HG02852 (cell line): ENCODE data around the gene UBE2L3.
"Not testable (repeated sequence)": the region's sequence is repeated elsewhere in the genome, so short reads cannot be mapped to it uniquely, and the experiment has no call there.

Experiments used
- ATAC-seq: cut with Tn5 transposase; IDR thresholded peaks from one replicate; pipeline ENCODE4 v1.9.1; 2021; ENCODE audit warnings: mild to moderate bottlenecking, moderate library complexity; ENCODE audit not compliant: unreplicated experiment

The UBE2L3 gene

DNA sequence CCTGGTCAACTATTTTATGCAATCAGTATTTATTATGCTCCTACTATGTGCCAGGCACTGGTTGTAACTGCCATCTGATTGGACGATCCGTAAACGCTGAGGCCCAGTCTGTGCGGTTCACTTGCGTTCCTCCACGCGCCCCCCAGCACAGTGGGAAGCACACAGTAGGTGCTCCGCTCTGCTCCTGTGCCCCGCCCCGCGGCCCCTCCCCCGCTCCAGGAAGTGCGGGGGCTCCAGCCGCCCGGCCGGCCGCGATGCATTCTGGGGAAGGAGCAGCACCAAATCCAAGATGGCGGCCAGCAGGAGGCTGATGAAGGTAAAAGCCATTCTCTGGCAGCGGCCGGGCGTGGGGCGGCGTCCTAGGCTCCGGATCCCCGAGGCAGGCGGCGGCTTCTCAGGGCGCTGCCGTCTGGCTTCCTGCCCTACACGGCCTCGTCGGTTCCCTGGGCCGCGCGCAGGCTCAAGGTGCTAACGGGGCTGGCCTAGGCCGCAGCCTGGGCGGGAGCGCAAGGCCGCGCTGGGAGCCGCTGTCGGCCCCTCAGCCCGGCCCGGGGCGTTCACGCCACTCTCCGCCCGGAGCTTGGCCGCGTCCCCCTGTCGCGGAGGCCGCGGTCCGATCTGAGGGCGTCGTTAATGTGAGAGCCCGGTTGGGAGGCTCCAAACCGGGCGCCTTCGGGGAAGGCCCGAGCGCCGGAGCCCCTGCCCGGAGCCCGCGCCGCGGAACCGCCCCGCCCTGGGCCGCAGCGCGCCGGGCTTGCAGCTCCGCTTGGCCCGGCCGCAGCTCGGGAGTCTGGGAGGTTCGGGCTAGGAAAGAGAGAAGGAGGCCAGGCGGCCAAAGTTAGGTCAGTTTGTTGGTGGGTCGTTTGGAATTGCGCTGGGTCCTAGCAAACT is at the start of gene UBE2L3:
UBE2L3 (plus strand) TSS at position 259 of the 891 bp plus-strand sequence; CDS start at position 290, 31 bp downstream.
- ATAC-seq: peak; percentile 76

- ATAC-seq: not testable (repeated sequence)
Observed at GRCh38 chr22:21526705-21527500, 40.6 kb upstream of the UBE2L3 start.

GRCh38 chr22:21531525-21531924 is 36.0 kb upstream of the UBE2L3 start:
- ATAC-seq: not testable (repeated sequence)

GRCh38 chr22:21532863-21533648 is 34.5 kb upstream of the UBE2L3 start:
- not testable (repeated sequence) for ATAC-seq

GRCh38 chr22:21539862-21540261 is 27.7 kb upstream of the UBE2L3 start:
- ATAC-seq: not testable (repeated sequence)

DNA sequence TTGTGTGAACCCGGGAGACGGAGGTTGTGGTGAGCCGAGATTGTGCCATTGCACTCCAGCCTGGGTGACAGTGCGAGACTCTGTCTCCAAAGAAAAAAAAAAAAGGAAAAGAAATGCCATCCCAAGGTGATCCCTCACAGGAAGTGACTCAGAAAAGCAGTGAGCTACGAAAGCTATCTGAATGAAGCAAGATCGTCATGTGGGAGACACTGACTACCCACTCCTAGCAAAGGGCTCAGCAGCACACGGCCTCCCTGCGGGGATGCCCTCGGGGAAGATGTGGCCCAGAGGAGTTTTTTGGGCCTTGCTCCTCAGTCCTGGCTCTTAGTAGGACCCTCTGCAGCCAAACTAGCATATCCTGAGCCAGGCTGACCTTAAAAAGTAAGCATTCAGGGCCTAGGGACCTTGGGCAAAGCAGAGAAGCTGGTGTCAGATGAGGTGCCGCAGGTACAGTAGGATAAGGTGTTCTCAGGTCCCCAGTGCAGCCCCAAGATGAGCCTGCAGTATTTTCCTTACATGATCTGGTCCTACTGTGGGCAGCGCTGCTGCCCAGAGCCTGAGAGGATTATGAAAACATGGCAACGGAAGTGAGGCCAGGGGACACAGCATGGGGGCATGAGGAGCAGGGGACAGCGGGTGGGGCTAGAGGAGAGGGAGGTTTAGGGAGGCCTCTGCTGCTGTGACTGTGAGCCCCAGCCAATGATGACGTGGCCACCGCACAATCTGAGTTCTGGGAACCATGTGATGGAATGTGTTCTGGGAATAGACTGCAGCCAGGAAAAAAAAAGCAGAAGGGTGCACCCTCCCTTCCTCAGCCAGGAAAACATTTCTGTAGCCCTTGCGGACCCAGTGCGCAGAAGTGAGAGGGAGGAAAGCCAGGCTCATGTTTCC is 22.8 kb upstream of the UBE2L3 start:
- not testable (repeated sequence) for ATAC-seq

- ATAC-seq: not testable (repeated sequence)
Observed at GRCh38 chr22:21549558-21549957, 18.0 kb upstream of the UBE2L3 start.

DNA sequence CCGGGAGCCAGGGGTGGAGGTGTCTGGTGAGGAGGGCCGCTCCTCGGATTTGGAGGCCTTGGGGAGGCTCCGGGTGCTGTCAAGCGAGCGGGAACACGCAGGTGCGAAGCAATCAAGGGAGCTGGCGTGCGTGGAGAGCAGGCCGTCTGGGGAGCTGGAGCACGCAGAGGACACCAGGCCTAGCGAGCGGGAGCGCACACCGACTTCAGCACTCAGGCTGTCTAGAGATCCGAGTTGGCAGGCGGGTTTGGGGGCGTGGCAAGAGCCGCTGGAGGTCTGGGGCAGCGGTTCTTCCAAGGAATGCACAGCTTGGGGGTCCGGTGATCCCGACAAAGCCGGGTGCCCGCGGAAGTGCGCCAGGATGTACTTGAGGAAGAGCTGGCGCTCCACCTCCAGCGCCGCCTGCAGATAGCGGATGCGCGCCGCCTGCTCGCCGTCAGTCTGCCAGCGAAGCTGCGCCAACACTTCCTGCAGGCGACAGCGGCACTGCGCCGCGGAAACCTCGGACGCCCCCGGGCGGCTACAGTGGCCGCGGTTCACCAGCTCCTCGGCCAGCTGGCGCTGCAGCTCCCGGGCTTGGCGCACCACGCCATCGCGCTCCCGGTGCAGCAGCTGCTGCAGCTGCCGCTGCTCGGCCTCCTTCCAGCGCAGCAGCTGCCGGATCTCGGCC is 17.4 kb upstream of the UBE2L3 start:
- ATAC-seq: not testable (repeated sequence)

DNA sequence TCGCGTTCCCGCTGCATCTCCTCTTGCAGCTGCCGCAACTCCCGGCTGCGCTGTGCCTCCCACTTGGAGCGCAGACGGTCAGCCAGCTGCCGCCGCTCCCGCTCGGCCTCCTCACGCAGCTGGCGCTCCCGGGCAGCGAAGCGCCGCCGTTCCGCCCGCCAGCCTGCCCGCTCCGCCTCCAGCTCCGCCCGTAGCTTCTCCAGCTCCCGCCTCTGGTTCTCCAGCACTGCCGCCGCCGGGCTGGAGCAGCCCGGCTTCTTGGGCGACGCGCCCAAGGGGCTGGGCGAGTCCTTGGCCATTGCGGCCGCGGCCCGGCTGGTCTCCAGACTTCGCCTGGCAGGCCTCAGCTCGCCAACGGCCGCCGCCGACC is 16.9 kb upstream of the UBE2L3 start:
- ATAC-seq: not testable (repeated sequence)

DNA sequence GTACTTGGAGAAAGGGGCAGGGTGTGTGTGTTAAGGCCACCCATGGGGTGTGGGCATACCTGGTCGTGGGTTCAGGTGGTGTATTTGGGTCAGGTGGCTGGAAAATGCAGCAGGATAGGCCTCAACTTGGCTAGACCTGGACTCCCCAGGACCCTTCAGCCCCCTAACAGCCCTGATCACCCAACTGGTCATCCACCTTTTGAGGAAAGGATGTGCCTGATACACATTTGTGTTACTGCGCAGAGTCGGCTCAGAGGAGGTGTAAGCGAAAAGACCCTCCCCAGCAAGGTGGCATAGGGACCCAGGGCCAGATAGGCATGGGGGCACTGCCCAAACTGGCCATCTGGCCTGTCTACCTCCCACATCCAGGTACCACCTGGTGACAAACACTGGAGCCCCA is 16.2 kb upstream of the UBE2L3 start, which contains the start of gene RIMBP3C:
RIMBP3C (minus strand) TSS at position 101 of the 400 bp plus-strand sequence. CDS start 485 bp downstream, outside the sequence.
- ATAC-seq: not testable (repeated sequence)

DNA sequence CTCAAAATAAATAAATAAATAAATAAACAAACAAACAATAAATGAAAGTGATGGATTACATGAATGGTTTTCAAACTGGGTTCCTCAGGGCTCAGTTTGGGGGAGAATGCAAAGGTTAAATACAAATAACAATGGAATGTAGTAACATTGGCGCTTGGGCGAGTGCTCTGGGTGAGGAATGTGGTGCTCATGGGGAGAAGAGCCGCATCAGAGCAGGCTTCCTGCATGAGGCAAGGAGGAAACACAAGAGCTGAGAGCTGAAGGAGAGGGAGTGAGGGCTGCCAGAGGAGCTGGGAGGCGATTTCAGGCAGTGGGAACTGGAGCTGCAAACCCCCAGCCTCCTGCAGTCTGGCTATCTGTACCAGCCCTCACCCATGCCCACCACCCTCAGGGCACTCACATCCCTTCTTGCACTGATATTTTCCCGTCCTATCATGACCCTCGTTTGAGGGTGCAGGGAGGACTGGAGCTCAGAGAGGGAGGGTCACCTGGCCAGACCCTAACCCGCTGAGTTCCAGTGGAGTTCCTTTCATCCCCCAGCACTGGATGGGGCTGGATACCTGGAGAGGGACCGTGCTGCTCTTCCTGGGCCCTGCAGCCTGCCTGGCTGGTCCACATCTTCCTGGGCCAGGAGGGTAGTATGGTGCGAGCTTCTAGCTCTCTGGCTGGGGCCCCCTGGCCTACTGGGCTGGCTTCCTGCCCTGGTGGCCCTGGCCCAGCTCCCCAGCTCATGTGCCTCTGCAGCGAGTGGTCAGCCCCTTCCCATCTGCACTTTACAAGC is 8.0 kb upstream of the UBE2L3 start:
- not testable (repeated sequence) for ATAC-seq

- ATAC-seq: not testable (repeated sequence)
Observed at GRCh38 chr22:21560657-21561056, 6.9 kb upstream of the UBE2L3 start.

GRCh38 chr22:21563912-21564311 is 3.6 kb upstream of the UBE2L3 start:
- ATAC-seq: no peak

DNA sequence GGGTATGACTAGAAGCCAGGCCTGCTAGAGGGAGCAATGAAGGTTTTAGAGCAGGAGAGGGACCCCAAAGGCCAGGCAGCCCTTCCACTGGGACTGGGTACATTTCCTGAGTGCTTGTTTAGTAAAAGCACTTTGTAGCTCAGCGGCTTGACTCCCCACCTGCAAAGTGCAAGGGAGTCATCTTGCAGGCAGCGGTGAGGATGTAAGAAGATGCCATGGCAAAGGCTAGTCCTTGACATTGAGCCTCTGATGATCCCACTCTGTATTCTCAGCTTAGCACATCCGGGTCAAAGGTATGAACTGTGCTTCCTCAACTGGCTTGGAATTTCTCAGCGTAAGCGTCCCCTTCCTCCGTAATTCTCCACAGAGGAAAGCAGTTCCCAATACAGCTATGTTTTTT is 3.1 kb upstream of the UBE2L3 start:
- no peak for ATAC-seq

- ATAC-seq: peak; percentile 19
Observed at GRCh38 chr22:21568347-21569075, 997 bp downstream of the UBE2L3 start.

DNA sequence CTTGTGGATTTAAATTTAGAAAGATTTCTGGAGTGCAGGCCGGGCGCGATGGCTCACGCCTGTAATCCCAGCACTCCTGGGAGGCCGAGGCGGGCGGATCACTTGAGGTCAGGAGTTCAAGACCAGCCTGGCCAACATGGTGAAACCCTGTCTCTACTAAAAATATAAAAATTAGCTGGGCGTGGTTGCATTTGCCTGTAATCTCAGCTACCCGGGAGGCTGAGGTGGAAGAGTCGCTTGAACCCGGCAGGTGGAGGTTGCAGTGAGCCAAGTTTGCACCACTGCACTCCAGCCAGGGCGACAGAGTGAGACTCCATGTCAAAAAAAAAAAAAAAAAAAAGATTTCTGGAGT is 1.5 kb downstream of the UBE2L3 start:
- not testable (repeated sequence) for ATAC-seq

- no peak for ATAC-seq
Observed at GRCh38 chr22:21569459-21570170, 2.1 kb downstream of the UBE2L3 start.
